Astrocyte (in vitro differentiated cells and primary cell): ENCODE data around the gene FAM163A.

Experiments used
- CTCF ChIP-seq: IDR thresholded peaks from 2 replicates; pipeline ENCODE4 v1.5.1; 2011; ENCODE audit warnings: low read depth, mild to moderate bottlenecking, inconsistent platforms, low read length, moderate library complexity; ENCODE audit not compliant: insufficient read depth
- EZH2 ChIP-seq: IDR thresholded peaks from 2 replicates; pipeline ENCODE4 v1.6.1; 2012; ENCODE audit warnings: mild to moderate bottlenecking, low read length, inconsistent platforms; ENCODE audit not compliant: insufficient read depth

- TF ChIP-seq CTCF (no peak), EZH2 (no peak)
These were observed 5.7 kb downstream of the FAM163A start for GRCh38 chr1:179748772-179749171.
